C4-2B (cell line): ENCODE results near the gene ADD2.

Source experiments
- H3K27ac ChIP-seq: fragments of 450-650 bp; 2 replicates; pipeline ENCODE4 v1.5.1; 2017
- CTCF ChIP-seq: fragments of 450-650 bp; conservative IDR thresholded peaks from 2 replicates; pipeline ENCODE4 v1.5.1; 2017; ENCODE audit warnings: mild to moderate bottlenecking
- ZFX ChIP-seq: fragments of 450-650 bp; IDR thresholded peaks from 2 replicates; pipeline ENCODE4 v1.6.1; 2017

The ADD2 gene

GRCh38 chr2:70728128-70728527, 39.9 kb downstream of the ADD2 start:
- no peak overlapping the region for H3K27ac ChIP-seq
- TF ChIP-seq CTCF = no peak
- TF ChIP-seq ZFX = no peak

GRCh38 chr2:70726947-70727725, 40.9 kb downstream of the ADD2 start:
- H3K27ac ChIP-seq = no peak overlapping the region
- TF ChIP-seq CTCF (no peak), ZFX (no peak)

- TF ChIP-seq CTCF = no peak
- TF ChIP-seq ZFX = no peak
- no peak overlapping the region for H3K27ac ChIP-seq
Measured at GRCh38 chr2:70725505-70725904, 42.5 kb downstream of the ADD2 start.

- no peak overlapping the region for H3K27ac ChIP-seq
- no peak for TF ChIP-seq CTCF
- no peak for TF ChIP-seq ZFX
Measured at GRCh38 chr2:70724366-70724765, 43.6 kb downstream of the ADD2 start.

GRCh38 chr2:70723286-70723885, 44.6 kb downstream of the ADD2 start:
- no peak overlapping the region for H3K27ac ChIP-seq
- TF ChIP-seq CTCF = no peak
- TF ChIP-seq ZFX = no peak

GRCh38 chr2:70720124-70720523, 47.9 kb downstream of the ADD2 start:
- no peak overlapping the region for H3K27ac ChIP-seq
- TF ChIP-seq CTCF = no peak
- no peak for TF ChIP-seq ZFX

- TF ChIP-seq CTCF (no peak), ZFX (no peak)
- H3K27ac ChIP-seq = no peak overlapping the region
Measured at GRCh38 chr2:70719231-70719630, 48.8 kb downstream of the ADD2 start.
